Aorta (tissue), 5 donors: ENCODE results near the gene SDF2L1. TPM values are rescaled to one million over a fixed set of nuclear protein-coding genes. Genes with fewer than 3 reads are reported as not detected.
"Not testable (repeated sequence)": the region's sequence is repeated elsewhere in the genome, so short reads cannot be mapped to it uniquely, and the experiment has no call there.

Experiments
- ATAC-seq: fragments of 200-7000 bp; cut with Tn5 transposase; one replicate; pipeline ENCODE4 v1.9.1; 2022; ENCODE audit warnings: moderate library complexity; ENCODE audit not compliant: low FRiP score
- DNase-seq, 2 donors: peaks; one replicate each; pipeline ENCODE4 v3.0.0-alpha.2; 2020
- H3K27ac ChIP-seq, 2 donors: one replicate each; pipeline ENCODE4 v1.5.1; 2013; ENCODE audit warnings: low read length in 2 of 2, mild to moderate bottlenecking in 2 of 2, moderate library complexity in 2 of 2, control low read depth in 1 of 2, inconsistent platforms in 1 of 2, low read depth in 1 of 2
- H3K27me3 ChIP-seq, 2 donors: one replicate each; pipeline ENCODE4 v1.6.1; 2013; ENCODE audit warnings: control low read depth in 1 of 2, low read length in 1 of 2, mild to moderate bottlenecking in 1 of 2, moderate library complexity in 1 of 2; ENCODE audit not compliant: insufficient read depth in 2 of 2, control insufficient read depth in 1 of 2
- H3K36me3 ChIP-seq, 2 donors: one replicate each; pipeline ENCODE4 v1.6.1; 2013; ENCODE audit warnings: control low read depth in 1 of 2, low read length in 1 of 2, mild to moderate bottlenecking in 1 of 2; ENCODE audit not compliant: insufficient read depth in 2 of 2, control insufficient read depth in 1 of 2
- H3K4me1 ChIP-seq, 2 donors: one replicate each; pipeline ENCODE4 v1.6.1; 2013; ENCODE audit warnings: low read length in 2 of 2, control low read depth in 1 of 2, mild to moderate bottlenecking in 1 of 2, moderate library complexity in 1 of 2; ENCODE audit not compliant: insufficient read depth in 2 of 2, control insufficient read depth in 1 of 2
- H3K4me3 ChIP-seq, 2 donors: one replicate each; pipeline ENCODE4 v1.5.1; 2013; ENCODE audit warnings: low read length in 2 of 2, control low read depth in 1 of 2, mild to moderate bottlenecking in 1 of 2
- H3K9me3 ChIP-seq: one replicate; pipeline ENCODE4 v1.6.1; 2013; ENCODE audit warnings: mild to moderate bottlenecking, low read length; ENCODE audit not compliant: control insufficient read depth
- WGBS, 2 donors: extraction: QIAGEN DNeasy Blood & Tissue Kit; methylation state at CpG; one replicate each; pipeline ENCODE4 v1.1.7; 2013; 5-methylcytosine and 5-hydroxymethylcytosine counted together
- intact Hi-C, 2 donors: fragments of 100-400 bp; cut with DNase I; formaldehyde crosslinking; loops; one replicate each; pipeline versions ENCODE4 v1.14.2 to v1.15.0; 2022
- long read RNA-seq, 2 donors: library from polyadenylated mRNA; unstranded; transcript quantifications; one replicate each; pipeline ENCODE4 v2.0.0, GENCODE V29; 2020 to 2021
- polyA plus RNA-seq, 2 donors: library from polyadenylated mRNA; stranded (reverse); fragments of 200-250 nt; gene quantifications; one replicate each; pipeline ENCODE4 v1.2.3, GENCODE V29; 2013
- total RNA-seq, 2 donors: library from RNA; stranded (reverse); fragmentation: NEBNext Ultra II Directional; extraction: Animal tissue kit (Norgen Biotek cat#: 25700); gene quantifications; one replicate each; pipeline ENCODE4 v1.2.1, GENCODE V29; 2021
- donor health status: healthy with polysubstance abuse.
- donor health status: Bipolar disorder and iron deficiency.
- donor health status: DM: no; HTN: no; CAD: no.
- donor health status: DM: no; HTN: no; CAD: no.
- donor health status: DM: yes; HTN: yes; CAD: no.

Gene SDF2L1
- total RNA-seq = 10 to 100 TPM; 24.8 to 38.7 TPM
- 10 to 100 TPM; 16.7 to 34.7 TPM for polyA plus RNA-seq
- long read RNA-seq, donor 1, transcript SDF2L1-201 (3 exons, 865 nt) = major isoform, 34 of 35 reads
- long read RNA-seq, donor 1, partial matches to known transcripts = 0 of 35 reads
- long read RNA-seq, donor 1, other reads (novel, unspliced or antisense) = 0 of 35 reads
- long read RNA-seq, donor 2, transcript SDF2L1-201 (3 exons, 865 nt) = major isoform, 29 of 30 reads
- long read RNA-seq, donor 2, partial matches to known transcripts = 1 of 30 reads
- long read RNA-seq, donor 2, other reads (novel, unspliced or antisense) = 0 of 30 reads

GRCh38 chr22:21641789-21642583 is at the start of gene SDF2L1:
Gene SDF2L1, plus strand, starts transcription at chr22:21642302. Its CDS starts 35 bp downstream, at chr22:21642337.
- Histone ChIP-seq H3K27ac (peak within 1 kb of the TSS in 1 of 2 donors; percentile 58), H3K4me3 (peak within 1 kb of the TSS; percentile 32 to 58), H3K9me3 (no peaks in the 10 kb centered on the region), H3K4me1 (no peaks in the 10 kb centered on the region), H3K27me3 (no peaks in the 10 kb centered on the region), H3K36me3 (no peaks in the 10 kb centered on the region)
- peak; percentile 99 for DNase-seq
- ATAC-seq = peak; percentile 99
- WGBS, 2 donors = 1% methylated on average over 75 to 76 of the region's 76 CpGs
- intact Hi-C loops = no loop called here

DNA sequence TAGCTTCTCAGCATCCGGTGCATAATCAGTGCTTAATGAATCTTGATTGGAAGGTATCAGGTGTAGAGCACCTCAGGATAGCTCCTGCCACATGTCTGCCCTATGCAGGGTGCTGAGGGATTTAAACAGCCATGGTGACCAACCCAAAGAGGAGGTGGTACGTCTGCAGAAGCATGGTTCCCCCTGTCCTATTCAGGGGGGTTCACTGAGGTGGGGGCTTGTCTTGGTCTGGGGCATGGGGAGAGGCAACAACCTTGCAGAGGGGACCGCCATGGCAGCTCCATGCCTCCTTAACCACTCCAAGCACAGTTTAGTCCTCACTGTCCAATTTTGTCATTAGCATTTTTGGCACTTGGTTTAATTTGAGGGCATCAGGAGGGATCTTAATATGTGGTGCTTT is 49.7 kb upstream of the SDF2L1 start:
- H3K9me3 ChIP-seq = no peaks in the 10 kb centered on the region
- no peak overlapping the region for H3K4me3 ChIP-seq
- WGBS, 2 donors = 83 to 87% methylated on average over 3 of the region's 3 CpGs
- DNase-seq (no peak), ATAC-seq (no peak)
- H3K27me3 ChIP-seq = no peaks in the 10 kb centered on the region
- H3K27ac ChIP-seq = no peak overlapping the region
- H3K36me3 ChIP-seq = peaks cover 5 to 9% of the 10 kb centered on the region in 2 donors
- intact Hi-C loops = no loop called here
- peaks cover 0 to 6% of the 10 kb centered on the region in 2 donors for H3K4me1 ChIP-seq

GRCh38 chr22:21593406-21594232 is 48.5 kb upstream of the SDF2L1 start:
- Histone ChIP-seq H3K27me3 (no peaks in the 10 kb centered on the region), H3K9me3 (no peaks in the 10 kb centered on the region), H3K36me3 (peaks cover 5 to 9% of the 10 kb centered on the region in 2 donors), H3K27ac (no peak overlapping the region), H3K4me3 (no peak overlapping the region), H3K4me1 (peaks cover 0 to 6% of the 10 kb centered on the region in 2 donors)
- 62 to 64% methylated on average over 11 of the region's 11 CpGs for WGBS, 2 donors
- ATAC-seq (no peak), DNase-seq (no peak)
- intact Hi-C loops = no loop called here

- H3K4me3 ChIP-seq = no peak overlapping the region
- peaks cover 0 to 6% of the 10 kb centered on the region in 2 donors for H3K4me1 ChIP-seq
- H3K27ac ChIP-seq = no peak overlapping the region
- WGBS, 2 donors = 60 to 66% methylated on average over 5 of the region's 5 CpGs
- DNase-seq = no peak
- H3K36me3 ChIP-seq = peaks cover 5 to 9% of the 10 kb centered on the region in 2 donors
- intact Hi-C loops = no loop called here
- H3K9me3 ChIP-seq = no peaks in the 10 kb centered on the region
- H3K27me3 ChIP-seq = no peaks in the 10 kb centered on the region
- ATAC-seq = no peak
These were observed 47.1 kb upstream of the SDF2L1 start for GRCh38 chr22:21594865-21595452.

DNA sequence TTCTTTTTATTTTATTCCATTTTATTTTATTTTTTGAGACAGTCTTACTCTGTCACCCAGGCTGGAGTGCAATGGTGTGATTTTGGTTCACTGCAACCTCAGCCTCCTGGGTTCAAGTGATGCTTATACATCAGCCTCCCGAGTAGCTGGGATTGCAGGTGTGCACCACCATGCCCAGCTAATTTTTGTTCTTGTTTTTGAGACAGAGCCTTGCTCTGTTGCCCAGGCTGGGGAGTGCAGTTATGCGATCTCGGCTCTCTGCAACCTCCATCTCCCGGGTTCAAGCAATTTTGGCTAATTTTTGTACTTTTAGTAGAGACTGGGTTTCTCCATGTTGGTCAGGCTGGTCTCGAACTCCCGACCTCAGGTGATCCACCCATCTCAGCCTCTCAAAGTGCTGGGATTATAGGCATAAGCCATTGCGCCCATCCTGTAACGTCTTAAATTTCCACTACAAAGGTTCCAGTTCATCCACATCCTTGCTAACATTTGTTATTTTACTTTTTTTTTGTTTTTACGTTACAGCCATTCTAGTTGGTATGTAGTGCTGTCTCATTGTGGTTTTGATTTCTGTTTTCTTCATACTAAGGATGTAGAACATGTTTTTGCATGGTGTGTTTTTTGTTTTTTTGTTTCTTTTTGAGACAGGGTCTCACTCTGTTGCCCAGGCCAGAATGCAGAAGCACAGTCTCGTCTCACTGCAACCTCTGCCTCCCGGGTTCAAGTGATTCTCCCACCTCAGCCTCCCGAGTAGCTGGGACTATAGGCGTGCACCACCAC is 45.6 kb upstream of the SDF2L1 start:
- intact Hi-C loops, H3K9me3 ChIP-seq, H3K27me3 ChIP-seq, H3K36me3 ChIP-seq, H3K4me3 ChIP-seq, H3K4me1 ChIP-seq, ATAC-seq, H3K27ac ChIP-seq, DNase-seq: not testable (repeated sequence)
- WGBS, 2 donors = 96% methylated on average over 13 of the region's 13 CpGs

DNA sequence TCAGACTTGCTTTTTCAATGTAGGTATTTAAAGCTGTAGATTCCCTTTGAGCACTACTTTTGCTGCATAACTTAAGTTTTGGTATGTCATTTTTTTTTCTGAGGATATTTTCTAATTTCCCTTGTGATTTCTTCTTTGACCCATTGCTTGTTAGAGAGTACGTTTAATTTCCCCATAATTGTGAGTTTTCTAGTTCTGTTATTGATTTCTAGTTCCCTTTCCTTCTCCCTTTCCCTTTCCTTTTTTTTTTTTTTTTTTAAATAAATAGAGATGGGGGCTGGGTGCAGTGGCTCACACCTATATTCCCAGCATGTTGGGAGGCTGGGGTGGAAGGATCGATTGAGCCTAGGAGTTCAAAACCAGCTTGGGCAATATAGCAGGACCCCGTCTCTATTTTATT is 43.8 kb upstream of the SDF2L1 start:
- 88 to 94% methylated on average over 3 of the region's 3 CpGs for WGBS, 2 donors
- no peak for ATAC-seq
- Histone ChIP-seq H3K4me1 (no peaks in the 10 kb centered on the region), H3K4me3 (no peak overlapping the region), H3K9me3 (no peaks in the 10 kb centered on the region), H3K27ac (no peak overlapping the region), H3K36me3 (peaks cover 5 to 6% of the 10 kb centered on the region in 2 donors), H3K27me3 (no peaks in the 10 kb centered on the region)
- DNase-seq = no peak
- intact Hi-C loops = loop anchor here in 1 of 2 donors (2.0 kb wide), 1 partner anchor 24 kb away; no protein-coding TSS in a partner anchor

DNA sequence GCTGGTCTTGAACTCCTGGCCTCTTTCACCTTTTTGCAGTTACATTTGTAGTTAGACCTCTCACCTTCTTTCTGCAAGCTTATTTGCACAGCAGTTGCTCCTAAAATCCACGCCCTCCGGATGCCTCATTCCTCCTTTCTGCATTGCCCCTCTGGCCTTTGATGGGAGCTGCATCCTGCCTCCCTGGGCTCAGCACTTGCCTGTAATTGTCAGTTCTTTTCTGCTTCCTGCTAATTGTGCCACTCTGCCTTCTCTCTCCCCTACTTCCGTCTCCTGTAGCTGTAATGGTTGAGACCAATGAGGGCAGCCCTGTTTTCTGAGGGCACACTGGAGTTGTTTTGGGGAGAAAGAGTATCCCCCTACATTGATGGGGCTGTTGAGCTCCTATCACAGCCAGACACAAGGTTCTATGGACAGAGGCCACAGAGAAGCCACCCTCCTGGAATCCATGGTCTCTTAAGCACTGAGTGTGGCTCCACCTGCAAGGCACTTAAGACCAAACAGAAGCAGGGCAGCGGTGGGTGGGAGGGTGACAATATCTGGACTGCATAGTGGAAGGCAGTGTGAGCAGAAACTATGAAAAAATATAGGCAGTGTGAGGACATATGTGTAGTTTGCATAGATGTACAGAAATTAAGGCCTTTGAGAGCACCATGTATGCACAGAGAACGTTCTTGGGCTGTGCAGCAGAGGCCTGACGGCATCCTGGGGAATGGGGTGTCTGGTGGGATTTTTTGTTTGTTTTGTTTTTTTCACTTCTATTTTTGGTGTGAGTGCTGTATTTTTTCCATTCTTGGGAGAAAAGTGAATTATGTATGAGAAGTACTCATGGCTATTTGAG is 42.8 kb upstream of the SDF2L1 start:
- Histone ChIP-seq H3K36me3 (peaks cover 2 to 5% of the 10 kb centered on the region in 2 donors), H3K9me3 (no peaks in the 10 kb centered on the region), H3K4me1 (no peaks in the 10 kb centered on the region), H3K27ac (no peak overlapping the region), H3K4me3 (no peak overlapping the region), H3K27me3 (no peaks in the 10 kb centered on the region)
- ATAC-seq = no peak
- no peak for DNase-seq
- 47 to 49% methylated on average over 6 of the region's 6 CpGs for WGBS, 2 donors
- intact Hi-C loops = loop anchor here in 1 of 2 donors (2.0 kb wide), 1 partner anchor 24 kb away; no protein-coding TSS in a partner anchor
